ENCODE results near the gene ACR.

ACR gene

GRCh38 chr22:50717709-50718351, 20.2 kb upstream of the ACR start:
- DNase-seq = no peak

GRCh38 chr22:50718352-50718709, 19.7 kb upstream of the ACR start:
- DNase-seq = no peak

- DNase-seq = no peak
Observed at GRCh38 chr22:50719814-50720300, 18.1 kb upstream of the ACR start.

- DNase-seq = no peak
Observed at GRCh38 chr22:50720301-50721256, 17.4 kb upstream of the ACR start.

- no peak for DNase-seq
Observed at GRCh38 chr22:50721257-50721844, 16.7 kb upstream of the ACR start.

- DNase-seq = no peak
Observed at GRCh38 chr22:50722048-50722701, 15.8 kb upstream of the ACR start.

GRCh38 chr22:50722716-50723428, 15.1 kb upstream of the ACR start:
- DNase-seq = no peak

GRCh38 chr22:50723991-50724390, 14.0 kb upstream of the ACR start:
- DNase-seq = no peak

GRCh38 chr22:50724616-50725015, 13.4 kb upstream of the ACR start:
- no peak for DNase-seq

GRCh38 chr22:50725597-50725996, 12.4 kb upstream of the ACR start:
- DNase-seq = no peak

- no peak for DNase-seq
Observed at GRCh38 chr22:50726643-50727340, 11.2 kb upstream of the ACR start.

- DNase-seq = no peak
Observed at GRCh38 chr22:50727678-50728522, 10.1 kb upstream of the ACR start.

GRCh38 chr22:50728523-50728931, 9.5 kb upstream of the ACR start:
- no peak for DNase-seq

GRCh38 chr22:50729391-50730012, 8.5 kb upstream of the ACR start:
- no peak for DNase-seq

GRCh38 chr22:50730013-50730891, 7.8 kb upstream of the ACR start:
- DNase-seq = no peak

- no peak for DNase-seq
Observed at GRCh38 chr22:50730941-50731661, 6.9 kb upstream of the ACR start.

- DNase-seq = no peak
Observed at GRCh38 chr22:50731811-50732624, 6.0 kb upstream of the ACR start.

- DNase-seq = no peak
Observed at GRCh38 chr22:50732681-50733080, 5.3 kb upstream of the ACR start.

All from cortex of kidney (tissue), 1 donor.